Measurements from ENCODE around the gene UBE2Q2.
"Not testable (repeated sequence)": the region's sequence is repeated elsewhere in the genome, so short reads cannot be mapped to it uniquely, and the experiment has no call there.

Gene UBE2Q2

GRCh38 chr15:75867449-75867848 lies 24.2 kb downstream of the UBE2Q2 start:
- no peak for DNase-seq

- DNase-seq: no peak
Observed at GRCh38 chr15:75868019-75868418, 24.8 kb downstream of the UBE2Q2 start.

GRCh38 chr15:75869446-75869845 lies 26.2 kb downstream of the UBE2Q2 start:
- DNase-seq: no peak

GRCh38 chr15:75871589-75871988 lies 28.3 kb downstream of the UBE2Q2 start:
- DNase-seq: not testable (repeated sequence)

GRCh38 chr15:75872403-75872990 lies 29.2 kb downstream of the UBE2Q2 start:
- DNase-seq: no peak

- no peak for DNase-seq
Observed at GRCh38 chr15:75884041-75884440, 40.8 kb downstream of the UBE2Q2 start.

- DNase-seq: no peak
Observed at GRCh38 chr15:75887178-75887577, 43.9 kb downstream of the UBE2Q2 start.

GRCh38 chr15:75891895-75892294 lies 48.6 kb downstream of the UBE2Q2 start:
- DNase-seq: no peak

GRCh38 chr15:75895731-75896130 lies 52.5 kb downstream of the UBE2Q2 start:
- DNase-seq: no peak

- no peak for DNase-seq
Observed at GRCh38 chr15:75900577-75900976, 57.3 kb downstream of the UBE2Q2 start.

GRCh38 chr15:75902129-75902557 lies 58.9 kb downstream of the UBE2Q2 start:
- DNase-seq: no peak

GRCh38 chr15:75903331-75904239 lies 60.3 kb downstream of the UBE2Q2 start, which contains the start of gene FBXO22:
Gene FBXO22, plus strand, starts transcription at chr15:75903878. Its CDS starts 86 bp downstream, at chr15:75903964.
- DNase-seq: peak; percentile 79

- DNase-seq: no peak
Observed at GRCh38 chr15:75905231-75905630, 62.0 kb downstream of the UBE2Q2 start.

- DNase-seq: not testable (repeated sequence)
Observed at GRCh38 chr15:75910355-75910754, 67.1 kb downstream of the UBE2Q2 start.

GRCh38 chr15:75916978-75917377 lies 73.7 kb downstream of the UBE2Q2 start:
- DNase-seq: no peak

- no peak for DNase-seq
Observed at GRCh38 chr15:75918135-75918534, 74.9 kb downstream of the UBE2Q2 start.

- no peak for DNase-seq
Observed at GRCh38 chr15:75920079-75920478, 76.8 kb downstream of the UBE2Q2 start.

- DNase-seq: no peak
Observed at GRCh38 chr15:75921732-75922703, 78.8 kb downstream of the UBE2Q2 start.

- no peak for DNase-seq
Observed at GRCh38 chr15:75923756-75924155, 80.5 kb downstream of the UBE2Q2 start.

- DNase-seq: no peak
Observed at GRCh38 chr15:75924576-75924975, 81.3 kb downstream of the UBE2Q2 start.

GRCh38 chr15:75925440-75925839 lies 82.2 kb downstream of the UBE2Q2 start:
- no peak for DNase-seq

GRCh38 chr15:75926931-75927330 lies 83.7 kb downstream of the UBE2Q2 start:
- no peak for DNase-seq

- DNase-seq: no peak
Observed at GRCh38 chr15:75927601-75928000, 84.4 kb downstream of the UBE2Q2 start.
